RWPE2 (cell line): ENCODE data around the gene MBNL2.

ENCODE experiments used
- ATAC-seq: fragments of 200-7000 bp; cut with Tn5 transposase; 3 replicates; pipeline ENCODE4 v1.9.1; 2021; ENCODE audit warnings: low read depth
- DNase-seq: peaks from one replicate; pipeline ENCODE4 v3.0.0-alpha.2; 2020; ENCODE audit warnings: low spot score
- H3K27ac ChIP-seq: fragments of 450-650 bp; 2 replicates; pipeline ENCODE4 v1.5.1; 2017; ENCODE audit warnings: mild to moderate bottlenecking; ENCODE audit not compliant: poor library complexity, severe bottlenecking
- H3K27me3 ChIP-seq: fragments of 250-450 bp; sonication (Bioruptor Pico); 2 replicates; pipeline ENCODE4 v1.5.1; 2021; ENCODE audit warnings: mild to moderate bottlenecking, moderate library complexity; ENCODE audit not compliant: insufficient read depth, poor library complexity, severe bottlenecking
- H3K36me3 ChIP-seq: fragments of 250-450 bp; sonication (Bioruptor Pico); 2 replicates; pipeline ENCODE4 v1.5.1; 2020; ENCODE audit warnings: low read depth, mild to moderate bottlenecking, moderate library complexity
- H3K4me1 ChIP-seq: fragments of 250-450 bp; sonication (Bioruptor Pico); 2 replicates; pipeline ENCODE4 v1.5.1; 2021; ENCODE audit warnings: mild to moderate bottlenecking, moderate library complexity; ENCODE audit not compliant: insufficient read depth, poor library complexity, severe bottlenecking
- H3K4me3 ChIP-seq: fragments of 250-450 bp; sonication (Bioruptor Pico); 2 replicates; pipeline ENCODE4 v1.5.1; 2021; ENCODE audit warnings: mild to moderate bottlenecking, moderate library complexity; ENCODE audit not compliant: severe bottlenecking
- H3K9me3 ChIP-seq: fragments of 250-450 bp; sonication (Bioruptor Pico); 2 replicates; pipeline ENCODE4 v1.5.1; 2021; ENCODE audit warnings: mild to moderate bottlenecking, moderate library complexity; ENCODE audit not compliant: severe bottlenecking
- TF ChIP-seq, protein P1 (sequence below): fragments of 450-650 bp; IDR thresholded peaks from one replicate; pipeline ENCODE4 v1.5.1; 2017; ENCODE audit warnings: mild to moderate bottlenecking, moderate library complexity; ENCODE audit not compliant: poor library complexity, severe bottlenecking

Gene MBNL2

DNA sequence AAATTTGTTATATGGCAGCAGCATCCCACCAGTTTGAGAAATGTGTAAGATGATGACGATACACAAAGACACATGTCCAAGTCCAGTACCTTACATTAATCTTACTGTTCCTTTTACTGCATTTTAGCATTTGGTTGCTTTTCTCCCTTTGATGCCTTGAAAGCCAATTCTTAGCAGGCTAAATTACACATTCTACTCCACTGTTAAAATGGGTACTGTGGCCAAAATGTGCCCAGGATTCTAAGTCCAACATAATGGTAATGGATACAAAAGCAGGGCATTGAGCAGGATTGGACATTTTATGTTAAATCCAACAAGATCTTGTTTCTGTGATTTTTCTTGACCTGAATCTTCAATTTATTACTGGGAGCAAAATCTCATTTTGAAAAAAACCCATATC is 159.1 kb downstream of the MBNL2 start:
- Histone ChIP-seq H3K9me3 (no peaks in the 10 kb centered on the region), H3K36me3 (peaks cover 22% of the 10 kb centered on the region), H3K27ac (no peak overlapping the region), H3K4me1 (no peaks in the 10 kb centered on the region), H3K27me3 (no peaks in the 10 kb centered on the region), H3K4me3 (no peak overlapping the region)
- TF ChIP-seq, protein P1, sequence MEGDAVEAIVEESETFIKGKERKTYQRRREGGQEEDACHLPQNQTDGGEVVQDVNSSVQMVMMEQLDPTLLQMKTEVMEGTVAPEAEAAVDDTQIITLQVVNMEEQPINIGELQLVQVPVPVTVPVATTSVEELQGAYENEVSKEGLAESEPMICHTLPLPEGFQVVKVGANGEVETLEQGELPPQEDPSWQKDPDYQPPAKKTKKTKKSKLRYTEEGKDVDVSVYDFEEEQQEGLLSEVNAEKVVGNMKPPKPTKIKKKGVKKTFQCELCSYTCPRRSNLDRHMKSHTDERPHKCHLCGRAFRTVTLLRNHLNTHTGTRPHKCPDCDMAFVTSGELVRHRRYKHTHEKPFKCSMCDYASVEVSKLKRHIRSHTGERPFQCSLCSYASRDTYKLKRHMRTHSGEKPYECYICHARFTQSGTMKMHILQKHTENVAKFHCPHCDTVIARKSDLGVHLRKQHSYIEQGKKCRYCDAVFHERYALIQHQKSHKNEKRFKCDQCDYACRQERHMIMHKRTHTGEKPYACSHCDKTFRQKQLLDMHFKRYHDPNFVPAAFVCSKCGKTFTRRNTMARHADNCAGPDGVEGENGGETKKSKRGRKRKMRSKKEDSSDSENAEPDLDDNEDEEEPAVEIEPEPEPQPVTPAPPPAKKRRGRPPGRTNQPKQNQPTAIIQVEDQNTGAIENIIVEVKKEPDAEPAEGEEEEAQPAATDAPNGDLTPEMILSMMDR, result no peak
- no peak for DNase-seq
- ATAC-seq, result no peak

DNA sequence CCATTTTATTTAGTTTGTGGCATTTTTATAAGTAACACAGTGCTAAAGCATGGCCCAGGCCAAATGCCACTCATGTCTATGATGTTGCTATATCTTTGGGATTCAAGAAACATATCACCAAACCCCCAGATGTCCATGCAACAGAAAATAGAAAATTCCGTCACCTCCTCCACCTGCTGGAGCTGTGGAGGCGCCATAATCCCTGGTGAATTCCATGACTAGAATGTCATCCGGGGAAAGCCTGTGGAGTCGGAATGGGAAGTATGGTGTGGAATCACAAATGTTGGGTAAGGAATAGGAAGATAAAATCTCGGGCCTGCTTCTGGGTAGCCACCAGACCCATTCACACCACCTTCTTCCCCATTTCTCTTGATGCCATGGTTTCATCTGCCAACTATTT is 160.1 kb downstream of the MBNL2 start:
- H3K27me3 ChIP-seq, result no peaks in the 10 kb centered on the region
- TF ChIP-seq, protein P1, result no peak
- H3K36me3 ChIP-seq, result peaks cover 24% of the 10 kb centered on the region
- ATAC-seq (no peak), DNase-seq (no peak)
- H3K9me3 ChIP-seq, result no peaks in the 10 kb centered on the region
- no peak overlapping the region for H3K27ac ChIP-seq
- H3K4me3 ChIP-seq, result no peak overlapping the region
- H3K4me1 ChIP-seq, result no peaks in the 10 kb centered on the region

DNA sequence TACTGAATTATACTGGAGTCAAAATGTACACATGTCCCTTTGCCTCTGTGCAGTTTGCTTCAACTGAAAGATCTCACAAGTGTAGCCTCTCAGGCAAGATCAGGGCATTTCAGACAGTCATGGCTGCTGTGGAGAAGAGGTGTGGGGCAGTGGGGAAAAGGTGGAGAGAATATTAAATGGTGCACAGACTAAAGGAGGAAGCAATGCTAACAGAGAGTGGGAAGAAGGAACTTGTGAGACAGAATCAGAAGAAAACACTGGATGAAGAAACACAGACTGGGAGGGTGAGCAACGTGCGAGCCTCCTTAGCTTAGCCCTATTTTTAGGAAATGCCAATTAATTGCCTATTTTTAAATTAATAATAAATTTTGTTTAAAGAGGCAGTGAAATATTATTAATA is 162.2 kb downstream of the MBNL2 start:
- Histone ChIP-seq H3K9me3 (no peaks in the 10 kb centered on the region), H3K27ac (no peak overlapping the region), H3K4me1 (no peaks in the 10 kb centered on the region), H3K27me3 (no peaks in the 10 kb centered on the region), H3K36me3 (peaks cover 24% of the 10 kb centered on the region), H3K4me3 (no peak overlapping the region)
- ATAC-seq (no peak), DNase-seq (no peak)
- TF ChIP-seq, protein P1, result no peak

DNA sequence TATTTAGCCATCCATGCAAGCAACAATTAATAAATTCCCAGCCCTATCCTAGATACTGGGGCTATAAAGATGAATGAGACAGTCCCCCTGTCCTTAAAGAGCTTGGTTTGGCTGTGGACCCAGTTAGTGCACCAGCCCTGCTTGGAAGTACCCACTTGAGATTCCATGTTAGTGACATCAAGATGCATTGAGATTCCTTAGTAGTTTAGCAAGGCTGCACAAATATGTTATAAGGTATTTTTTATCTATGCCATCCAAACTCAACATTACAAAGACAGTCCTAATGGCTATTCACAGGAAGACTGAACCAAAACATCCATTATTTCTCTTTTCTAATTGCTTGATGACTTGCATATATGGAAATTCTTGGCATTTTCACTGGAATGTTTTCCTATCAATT is 163.0 kb downstream of the MBNL2 start:
- peaks cover 24% of the 10 kb centered on the region for H3K36me3 ChIP-seq
- TF ChIP-seq, protein P1, result no peak
- no peaks in the 10 kb centered on the region for H3K27me3 ChIP-seq
- no peaks in the 10 kb centered on the region for H3K4me1 ChIP-seq
- H3K4me3 ChIP-seq, result no peak overlapping the region
- H3K27ac ChIP-seq, result no peak overlapping the region
- ATAC-seq, result no peak
- DNase-seq, result no peak
- no peaks in the 10 kb centered on the region for H3K9me3 ChIP-seq

DNA sequence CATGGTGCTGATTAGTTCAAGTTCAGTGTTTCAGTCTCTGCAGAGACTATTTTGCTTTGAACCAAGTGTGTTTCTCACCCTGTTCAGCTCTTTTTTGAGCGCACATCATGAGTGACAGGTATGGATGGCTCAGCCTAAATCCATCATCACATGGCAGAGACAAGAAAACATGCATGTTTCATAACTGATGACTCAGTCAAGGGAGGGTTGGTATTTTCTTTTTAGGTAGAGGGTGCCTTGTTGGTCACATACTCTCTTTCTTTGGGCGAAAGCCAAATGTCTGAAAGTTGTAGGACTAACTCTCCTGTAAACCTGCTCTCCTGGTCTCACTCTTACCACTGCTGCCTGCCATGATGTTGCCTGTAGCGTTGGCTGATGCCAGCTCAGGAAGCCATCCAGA is 163.7 kb downstream of the MBNL2 start:
- no peak overlapping the region for H3K4me3 ChIP-seq
- no peaks in the 10 kb centered on the region for H3K9me3 ChIP-seq
- H3K27me3 ChIP-seq, result no peaks in the 10 kb centered on the region
- no peak overlapping the region for H3K27ac ChIP-seq
- ATAC-seq (no peak), DNase-seq (no peak)
- TF ChIP-seq, protein P1, result no peak
- H3K36me3 ChIP-seq, result peaks cover 23% of the 10 kb centered on the region
- no peaks in the 10 kb centered on the region for H3K4me1 ChIP-seq
